HG02798 (cell line): ENCODE results near the gene LZTFL1.
"Not testable (repeated sequence)": the region's sequence is repeated elsewhere in the genome, so short reads cannot be mapped to it uniquely, and the experiment has no call there.

Experiments used
- ATAC-seq: cut with Tn5 transposase; IDR thresholded peaks from one replicate; pipeline ENCODE4 v1.9.1; 2021; ENCODE audit warnings: mild to moderate bottlenecking; ENCODE audit not compliant: unreplicated experiment, poor library complexity

LZTFL1 gene

GRCh38 chr3:45865563-45865962 is 23.6 kb upstream of the LZTFL1 start:
- ATAC-seq, result no peak

DNA sequence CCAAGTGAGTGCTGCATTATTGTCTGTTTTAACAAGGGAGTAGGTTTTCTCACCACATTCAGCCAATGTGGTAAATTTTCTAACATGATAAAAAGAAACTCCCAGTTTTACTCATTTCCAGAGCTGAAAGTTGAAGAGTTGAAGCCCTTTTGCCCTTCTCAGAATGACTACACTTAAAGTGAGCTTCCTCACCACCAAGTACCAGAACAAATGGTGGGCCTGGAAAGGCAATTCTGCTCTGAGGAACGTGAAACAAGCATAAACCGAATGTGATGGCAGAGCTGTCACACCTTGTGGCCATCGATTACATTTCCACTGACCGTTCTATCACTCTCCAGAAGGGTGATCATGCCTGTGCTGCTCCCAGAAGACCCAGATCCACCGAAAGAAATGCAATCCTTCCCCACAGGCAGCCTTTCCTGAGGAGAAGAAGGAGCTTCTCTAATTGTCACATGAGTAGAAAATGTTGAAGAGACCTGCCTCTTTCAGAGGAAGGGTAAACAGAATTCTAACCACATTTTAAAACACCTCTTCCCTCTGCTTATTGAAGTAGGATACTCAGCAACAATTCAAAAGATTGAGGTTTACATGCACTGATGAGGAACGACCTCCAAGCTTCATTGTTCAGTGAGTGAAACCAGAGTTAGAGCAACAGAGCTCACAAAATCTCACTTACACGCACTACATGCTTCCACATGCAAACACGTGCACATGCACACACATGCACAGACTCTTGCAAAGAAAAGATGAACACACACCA is 23.0 kb upstream of the LZTFL1 start:
- peak; percentile 65 for ATAC-seq

GRCh38 chr3:45861043-45861719 is 19.3 kb upstream of the LZTFL1 start:
- ATAC-seq, result peak; percentile 71

- ATAC-seq, result no peak
These were observed 18.6 kb upstream of the LZTFL1 start for GRCh38 chr3:45860481-45860880.

DNA sequence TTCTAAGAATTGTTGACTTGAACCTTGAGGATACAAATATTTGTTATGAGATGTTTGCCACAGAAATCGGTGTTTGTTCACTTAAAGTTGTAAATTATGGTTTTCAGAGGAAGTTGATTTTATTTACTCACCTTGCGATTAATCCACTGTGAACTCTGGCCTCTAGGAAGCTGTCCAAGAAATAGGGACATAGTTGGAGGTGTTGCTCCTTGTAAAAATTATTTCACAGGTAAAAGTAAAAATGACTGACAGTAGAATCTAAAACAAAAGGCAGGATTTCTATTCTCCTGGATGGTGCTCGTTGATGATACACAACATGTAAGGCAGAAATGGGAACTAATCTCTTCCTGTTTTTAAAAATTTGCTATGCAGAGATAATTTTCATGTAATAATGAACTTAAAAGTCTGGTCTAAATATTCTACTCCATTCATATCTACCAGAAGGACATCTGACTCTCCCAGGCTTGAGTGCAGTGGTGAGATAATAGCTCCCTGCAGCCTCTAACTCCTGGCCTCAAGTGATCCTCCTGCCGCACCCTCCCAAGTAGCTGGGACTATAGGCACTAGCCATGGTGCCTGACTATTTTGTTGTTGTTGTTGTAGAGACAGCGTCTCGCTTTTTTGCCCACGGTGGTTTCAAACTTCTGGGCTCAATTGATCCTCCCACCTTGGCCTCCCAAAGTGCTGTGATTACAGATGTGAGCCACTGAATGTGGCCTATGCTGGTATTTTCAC is 17.1 kb upstream of the LZTFL1 start:
- ATAC-seq, result no peak

GRCh38 chr3:45857024-45857423 is 15.1 kb upstream of the LZTFL1 start:
- ATAC-seq, result not testable (repeated sequence)

DNA sequence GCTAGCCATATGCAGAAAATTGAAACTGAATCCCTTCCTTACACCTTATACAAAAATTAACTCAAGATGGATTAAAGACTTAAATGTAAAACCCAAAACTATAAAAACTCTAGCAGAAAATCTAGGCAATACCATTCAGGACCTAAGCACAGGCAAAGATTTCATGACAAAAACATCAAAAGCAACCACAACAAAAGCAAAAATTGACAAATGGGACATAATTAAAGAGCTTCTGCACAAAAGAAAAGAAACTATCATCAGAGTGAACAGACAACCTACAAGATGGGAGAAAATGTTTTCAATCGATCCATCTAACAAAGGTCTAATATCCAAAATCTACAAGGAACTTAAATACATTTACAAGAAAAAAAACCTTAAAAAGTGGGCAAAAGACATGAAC is 14.4 kb upstream of the LZTFL1 start:
- ATAC-seq, result not testable (repeated sequence)

DNA sequence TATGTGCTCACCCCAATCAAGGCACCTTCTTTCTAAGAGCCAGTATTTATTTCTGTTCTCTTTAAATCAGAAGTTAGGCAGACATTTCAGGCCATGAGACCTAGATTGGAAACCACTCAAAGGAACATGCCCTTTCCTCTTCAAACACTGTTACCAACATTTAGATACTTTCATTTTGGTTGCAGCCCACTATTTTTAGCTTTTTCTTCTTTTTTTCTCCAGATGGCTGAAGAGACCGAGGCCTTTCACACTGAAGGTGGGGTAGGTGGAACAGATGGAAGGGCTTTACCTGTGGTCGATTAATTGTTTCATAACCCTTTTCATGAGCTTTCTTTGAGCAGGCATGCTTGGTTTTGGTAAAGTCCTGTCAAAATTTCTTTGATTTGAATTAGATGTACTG is 10.9 kb upstream of the LZTFL1 start:
- ATAC-seq, result no peak

DNA sequence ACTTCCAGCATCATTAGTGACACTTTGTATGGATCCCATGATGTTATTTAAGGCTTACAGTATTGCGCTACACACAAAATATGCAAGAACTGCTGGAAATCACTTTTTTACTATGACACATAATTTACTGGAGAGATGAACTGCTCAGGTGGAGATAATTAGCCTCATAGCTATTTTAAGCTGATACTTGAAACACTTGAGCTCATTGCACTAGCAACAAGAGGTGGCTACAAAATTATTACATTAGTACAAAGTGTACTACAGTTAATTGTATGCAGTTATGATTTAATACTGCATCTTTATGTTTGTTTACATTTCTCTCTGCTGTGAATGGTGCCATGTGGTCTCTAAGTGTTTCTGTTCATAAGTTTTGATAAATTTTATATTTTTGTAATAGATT is 6.5 kb upstream of the LZTFL1 start:
- no peak for ATAC-seq

DNA sequence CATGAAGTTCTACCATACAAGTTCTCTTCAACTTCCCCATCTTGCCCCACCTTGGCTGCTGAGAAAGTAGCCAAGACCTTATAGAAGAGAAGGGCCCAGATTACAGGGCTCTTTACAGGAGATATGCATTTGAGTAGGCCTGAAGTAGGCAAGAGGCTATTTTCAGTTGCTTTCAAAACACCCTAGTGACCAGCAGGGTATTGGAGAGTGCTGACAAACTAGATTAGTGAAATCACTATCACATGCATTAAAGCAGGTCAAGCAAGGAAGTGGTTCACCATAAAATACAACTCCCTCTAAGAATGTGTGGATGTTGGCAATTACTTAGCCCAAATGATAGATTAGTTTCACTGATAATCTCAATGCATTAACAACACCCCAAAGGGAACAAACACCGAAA is 2.7 kb upstream of the LZTFL1 start:
- ATAC-seq, result no peak

DNA sequence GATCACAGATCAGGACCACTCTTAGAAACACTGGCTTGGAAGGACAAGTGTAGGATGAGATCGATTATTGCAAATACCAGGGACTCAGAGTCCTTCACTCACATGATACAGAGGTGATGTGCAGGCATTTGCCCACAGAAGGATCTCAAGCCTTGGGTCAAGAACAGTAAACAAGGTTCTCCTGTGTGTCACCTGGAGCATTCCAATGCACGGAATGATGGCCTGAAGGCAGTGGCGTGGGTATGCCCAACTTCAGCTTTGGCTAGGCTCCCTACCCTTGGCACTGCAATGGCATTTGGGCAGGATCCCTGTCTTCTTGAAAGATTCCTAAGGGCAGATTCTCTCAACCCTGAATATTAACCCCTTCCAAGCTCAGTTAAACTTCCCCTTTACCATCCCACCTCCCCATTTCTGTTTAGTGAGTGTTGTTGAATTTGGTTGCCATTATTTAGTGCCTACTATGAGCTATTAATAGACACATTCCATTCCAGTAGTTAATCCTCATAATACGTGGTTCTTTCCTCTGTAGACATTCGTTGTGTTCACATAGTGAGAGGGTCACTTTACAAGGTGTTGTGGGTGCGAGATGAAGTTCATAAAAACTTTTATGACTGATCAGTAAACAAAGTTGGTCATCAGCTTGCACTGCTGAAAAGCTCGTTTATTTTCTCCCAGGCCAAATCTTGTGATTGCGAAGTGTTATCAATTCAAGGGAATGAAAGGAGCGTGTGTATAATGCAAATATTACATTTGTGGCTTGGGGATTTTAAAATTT is 1.1 kb upstream of the LZTFL1 start:
- ATAC-seq, result no peak

- ATAC-seq, result no peak
These were observed 531 bp downstream of the LZTFL1 start for GRCh38 chr3:45841420-45841756.

- no peak for ATAC-seq
These were observed 3.5 kb downstream of the LZTFL1 start for GRCh38 chr3:45838466-45838865.

DNA sequence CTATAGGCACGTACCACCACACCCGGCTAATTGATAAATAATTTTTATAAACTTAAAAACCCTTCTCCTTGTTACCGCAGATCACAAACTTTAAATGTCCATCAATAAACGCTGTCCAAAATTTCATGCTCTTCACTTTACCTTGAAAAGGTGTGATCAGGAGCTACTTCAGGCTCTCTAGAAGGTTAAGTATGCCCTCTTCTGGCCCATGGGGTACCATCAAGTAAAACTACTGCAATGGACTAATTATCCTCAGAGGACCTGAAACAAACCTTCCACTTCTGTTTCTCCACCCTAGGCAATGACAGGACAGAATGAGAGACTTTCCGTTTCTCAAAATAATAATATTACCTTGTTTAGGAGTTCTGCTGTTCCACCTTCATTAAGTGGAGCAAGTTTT is 9.2 kb downstream of the LZTFL1 start:
- ATAC-seq, result no peak

DNA sequence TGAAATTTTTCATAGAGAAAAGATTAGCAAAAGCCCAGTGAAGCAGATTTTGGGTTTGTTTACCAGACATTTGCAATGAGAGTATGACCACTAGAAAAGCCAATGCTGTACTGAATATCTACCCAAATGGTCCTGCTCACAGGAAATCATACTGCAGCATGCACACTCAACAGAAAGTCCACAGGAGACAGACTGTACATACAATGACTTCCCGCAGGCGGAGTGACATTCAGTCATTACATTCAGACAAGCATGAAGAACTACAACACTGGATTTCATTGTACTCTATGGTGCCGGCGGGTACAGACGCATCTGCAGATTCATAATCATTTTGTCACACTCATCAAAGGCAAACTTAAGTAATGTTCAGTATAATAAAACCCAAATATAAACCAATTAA is 11.8 kb downstream of the LZTFL1 start:
- no peak for ATAC-seq

DNA sequence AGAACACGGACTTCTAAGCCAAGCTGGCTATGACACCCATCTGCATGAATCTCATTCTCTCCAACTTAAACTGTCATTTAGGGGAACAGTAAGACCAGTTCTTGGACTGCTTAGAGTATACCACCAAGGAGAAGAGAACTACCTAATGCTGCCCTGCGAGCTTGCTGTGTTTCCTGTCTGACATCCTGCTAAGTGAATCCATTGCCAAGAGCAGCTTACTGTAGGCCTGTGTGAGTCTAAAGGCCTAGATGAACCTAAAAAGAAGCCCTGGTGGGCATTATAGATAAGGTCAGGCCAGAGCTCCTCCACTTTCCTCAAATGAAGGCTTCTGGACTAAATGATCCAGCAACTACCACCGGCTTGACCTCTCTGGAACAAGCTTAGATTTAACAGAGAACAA is 15.0 kb downstream of the LZTFL1 start:
- no peak for ATAC-seq

DNA sequence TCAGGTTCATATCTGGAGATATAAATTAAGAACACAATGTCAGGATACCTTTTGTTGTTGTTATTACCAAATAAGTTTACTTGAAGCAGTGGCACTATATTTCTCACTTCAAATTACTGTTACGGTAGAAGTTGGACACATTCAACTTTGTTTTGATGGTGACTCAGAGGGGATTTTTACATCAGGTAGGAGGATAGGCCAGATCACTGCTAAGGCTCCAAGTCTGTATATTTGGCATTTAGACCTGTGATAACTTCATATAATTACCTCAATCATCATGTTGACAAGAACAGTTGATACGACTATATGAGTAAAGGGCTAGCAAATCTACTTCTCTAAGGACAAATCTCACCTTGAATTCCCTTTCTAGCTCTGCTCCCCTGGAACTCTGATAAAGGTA is 15.6 kb downstream of the LZTFL1 start:
- no peak for ATAC-seq

DNA sequence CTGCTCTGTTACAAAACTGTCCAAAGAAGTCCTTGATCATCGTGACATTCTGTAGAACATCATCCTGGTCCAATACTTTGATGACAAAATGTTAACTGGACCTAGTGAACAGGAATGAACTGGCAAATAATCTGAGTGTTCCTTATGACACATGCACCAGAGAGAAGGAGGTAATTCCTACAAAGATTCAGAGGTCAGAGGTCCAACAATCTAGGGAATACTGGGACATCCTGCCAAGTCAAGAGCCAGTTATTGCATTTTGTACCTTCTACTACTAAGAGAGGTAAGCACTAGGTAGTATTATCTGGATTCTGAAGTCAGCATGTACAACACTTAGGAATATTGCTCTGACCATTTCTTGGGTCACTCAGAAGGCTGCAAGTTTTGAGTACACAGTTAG is 20.8 kb downstream of the LZTFL1 start:
- no peak for ATAC-seq

GRCh38 chr3:45819543-45819942 is 22.4 kb downstream of the LZTFL1 start:
- no peak for ATAC-seq

GRCh38 chr3:45817831-45818522 is 23.9 kb downstream of the LZTFL1 start:
- no peak for ATAC-seq
